ACHN (cell line): Measurements from ENCODE around the gene HOXA6.

ENCODE experiments used
- DNase-seq: peaks from one replicate; pipeline ENCODE4 v3.0.0-alpha.2; 2015
- in situ Hi-C: cut with HindIII; loops from 2 replicates; pipeline ENCODE4 v1.10.0; 2017; ENCODE audit warnings: low sequenced_read_pairs, low pct_ligation_motif_present, low pct_unique_long_range_greater_than_20kb

HOXA6 gene

DNA sequence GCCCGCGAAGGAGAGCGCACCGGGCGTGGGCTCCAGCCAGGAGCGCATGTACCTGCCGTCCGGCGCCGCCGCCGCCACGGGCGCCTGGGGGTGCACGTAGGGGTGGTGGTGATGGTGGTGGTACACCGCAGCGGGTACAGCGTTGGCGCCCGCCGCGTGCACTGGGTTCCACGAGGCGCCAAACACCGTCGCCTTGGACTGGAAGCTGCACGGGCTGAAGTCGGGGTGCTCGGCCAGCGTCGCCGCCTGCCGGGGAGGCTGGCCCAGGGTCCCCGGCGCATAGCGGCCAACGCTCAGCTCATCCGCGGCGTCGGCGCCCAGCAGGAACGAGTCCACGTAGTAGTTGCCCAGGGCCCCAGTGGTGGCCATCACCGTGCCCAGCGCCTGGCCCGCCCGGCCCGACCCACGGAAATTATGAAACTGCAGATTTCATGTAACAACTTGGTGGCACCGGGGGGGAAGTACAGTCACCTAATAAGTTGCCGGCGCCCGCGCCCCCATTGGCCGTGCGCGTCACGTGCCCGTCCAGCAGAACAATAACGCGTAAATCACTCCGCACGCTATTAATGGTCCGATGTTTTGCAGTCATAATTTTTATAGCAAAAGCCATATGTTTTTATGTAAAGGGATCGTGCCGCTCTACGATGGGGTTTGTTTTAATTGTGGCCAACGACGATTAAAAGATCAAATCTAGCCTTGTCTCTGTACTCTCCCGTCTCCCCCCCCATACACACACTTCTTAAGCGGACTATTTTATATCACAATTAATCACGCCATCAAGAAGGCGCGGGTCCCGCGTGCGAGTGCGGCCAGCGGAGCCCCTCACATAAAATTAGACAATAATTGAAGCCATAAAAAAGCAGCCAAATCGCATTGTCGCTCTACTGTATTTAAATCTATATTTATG lies 17.8 kb upstream of the HOXA6 start, which contains the start of gene HOXA9:
TSS of gene HOXA9 (minus strand) at position 449 of the 907 bp plus-strand sequence. CDS start at position 369, 80 bp downstream.
- peak; percentile 97 for DNase-seq
- in situ Hi-C loops, result loop anchor here (10.0 kb wide), 1 partner anchor 781 kb away; no protein-coding TSS in a partner anchor

DNA sequence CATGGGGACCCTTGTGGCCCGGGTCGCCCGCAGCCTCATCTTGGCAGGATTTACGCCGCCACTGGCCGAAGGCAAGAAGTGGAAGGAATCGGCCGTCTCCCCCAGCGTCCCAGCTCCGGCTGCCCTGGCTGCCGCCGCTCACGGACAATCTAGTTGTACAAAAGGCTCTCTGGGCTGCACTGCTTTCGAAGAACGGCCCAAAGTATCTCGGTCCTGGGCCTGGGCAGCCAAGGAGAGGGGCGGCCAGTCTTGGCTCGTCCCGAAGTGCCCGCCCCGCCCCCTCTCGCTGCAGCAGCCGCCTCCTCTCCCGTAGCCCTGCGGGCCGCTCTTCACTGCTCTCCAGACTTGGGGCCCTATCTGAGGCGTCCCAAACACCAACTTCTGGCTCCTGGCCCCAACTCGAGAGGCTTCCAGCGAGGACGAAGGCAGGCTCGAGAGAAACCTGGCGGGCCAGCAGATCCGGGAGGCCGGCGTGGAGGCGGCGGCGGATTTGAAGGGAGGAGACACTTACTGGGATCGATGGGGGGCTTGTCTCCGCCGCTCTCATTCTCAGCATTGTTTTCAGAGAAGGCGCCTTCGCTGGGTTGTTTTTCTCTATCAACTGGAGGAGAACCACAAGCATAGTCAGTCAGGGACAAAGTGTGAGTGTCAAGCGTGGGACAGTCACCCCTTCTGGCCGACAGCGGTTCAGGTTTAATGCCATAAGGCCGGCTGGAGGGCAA lies 17.0 kb upstream of the HOXA6 start:
- in situ Hi-C loops, result loop anchor here (10.0 kb wide), 1 partner anchor 780 kb away; no protein-coding TSS in a partner anchor
- peak; percentile 61 for DNase-seq

DNA sequence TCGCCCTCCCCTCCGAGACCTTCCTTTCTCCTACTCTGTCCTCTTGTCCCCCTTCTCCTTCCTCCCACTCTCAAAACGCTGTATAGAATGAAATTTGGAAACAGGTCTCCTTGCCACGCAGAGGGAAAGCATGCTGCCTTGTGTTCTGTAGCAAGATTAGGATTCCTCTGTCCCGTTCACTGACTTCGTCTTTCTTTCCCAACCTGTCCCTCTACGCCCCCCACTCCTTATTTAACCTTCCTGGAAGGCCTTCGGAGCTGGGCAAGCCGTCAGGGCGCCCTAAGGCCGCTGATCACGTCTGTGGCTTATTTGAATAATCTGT lies 16.4 kb upstream of the HOXA6 start:
- peak; percentile 35 for DNase-seq
- in situ Hi-C loops, result loop anchor here (10.0 kb wide), 1 partner anchor 779 kb away; no protein-coding TSS in a partner anchor

GRCh38 chr7:27163288-27164044 lies 15.9 kb upstream of the HOXA6 start:
- in situ Hi-C loops, result loop anchor here (10.0 kb wide), 1 partner anchor 779 kb away; no protein-coding TSS in a partner anchor
- peak; percentile 46 for DNase-seq

GRCh38 chr7:27162561-27163287 lies 15.2 kb upstream of the HOXA6 start:
- in situ Hi-C loops, result loop anchor here (10.0 kb wide), 1 partner anchor 778 kb away; no protein-coding TSS in a partner anchor

DNA sequence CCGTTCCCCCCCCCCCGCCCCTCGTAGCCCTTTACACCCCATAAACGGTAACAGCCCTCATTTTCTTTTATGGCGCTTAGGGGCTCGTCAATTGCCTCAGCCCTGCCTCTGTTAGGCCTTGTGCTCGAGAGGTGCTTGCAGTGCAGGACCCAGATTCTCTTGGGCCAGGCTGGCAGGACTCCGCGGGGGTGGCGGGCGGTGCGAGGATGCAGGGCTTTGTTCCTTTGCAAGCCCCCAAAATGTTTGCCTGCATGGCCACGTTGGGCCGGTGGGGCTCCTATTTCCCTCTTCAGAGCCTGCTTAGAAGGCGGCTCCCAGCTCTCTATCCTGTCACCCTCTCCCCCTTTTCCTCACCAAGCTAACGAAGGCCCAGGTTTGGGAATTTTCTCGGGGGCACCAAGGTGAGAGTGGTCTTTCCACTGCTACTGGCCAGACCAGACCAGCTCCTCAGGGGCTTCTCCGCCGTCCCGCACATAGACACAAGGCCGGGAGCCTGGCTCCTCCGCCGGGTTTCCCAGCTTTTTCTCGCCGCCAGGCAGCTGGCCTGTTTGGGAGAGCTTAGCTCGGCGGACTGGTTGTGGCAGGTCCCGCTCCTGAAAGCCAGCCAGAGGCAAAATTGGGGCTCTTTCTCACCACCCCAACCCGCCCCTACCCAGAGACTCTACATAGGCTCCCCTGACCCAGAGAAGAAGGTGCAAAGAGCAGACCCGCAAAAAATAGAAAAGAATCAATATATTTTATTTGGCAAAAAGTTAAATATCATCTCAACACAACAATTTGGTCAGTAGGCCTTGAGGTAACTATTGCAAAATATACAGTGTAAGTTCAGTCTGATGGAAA lies 14.4 kb upstream of the HOXA6 start:
- in situ Hi-C loops, result loop anchor here (10.0 kb wide), 1 partner anchor 777 kb away; no protein-coding TSS in a partner anchor
- DNase-seq, result peak; percentile 51

More at GRCh38 chr7:27162561-27163287, 15.2 kb upstream of the HOXA6 start:
- DNase-seq, result peak; percentile 25

DNA sequence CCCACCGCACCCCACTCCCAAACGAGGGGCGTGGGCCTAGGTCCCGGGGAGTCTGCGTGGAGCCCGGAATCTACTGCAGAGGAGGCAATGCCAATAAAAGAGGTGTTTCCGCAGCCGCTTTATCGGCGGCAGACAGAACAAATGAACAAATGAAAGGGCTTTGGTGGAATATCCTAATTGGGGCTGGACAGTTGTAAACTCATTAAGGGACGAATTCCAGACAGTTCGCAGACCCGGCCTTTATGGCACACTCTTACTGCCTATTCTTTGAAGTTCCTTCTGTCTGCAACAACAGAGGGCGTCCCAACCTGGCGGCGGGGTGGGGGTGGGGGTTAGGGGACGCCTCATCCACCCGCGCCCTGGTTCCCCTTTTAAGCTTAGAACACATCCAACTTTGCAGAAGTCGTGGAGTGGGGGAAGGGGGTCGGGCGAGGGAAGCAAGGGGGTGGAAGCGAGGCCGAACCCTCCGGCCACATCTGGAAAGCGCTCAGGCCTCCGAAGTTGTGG lies 13.7 kb upstream of the HOXA6 start:
- peak; percentile 62 for DNase-seq
- in situ Hi-C loops, result loop anchor here (10.0 kb wide), 1 partner anchor 776 kb away; no protein-coding TSS in a partner anchor

DNA sequence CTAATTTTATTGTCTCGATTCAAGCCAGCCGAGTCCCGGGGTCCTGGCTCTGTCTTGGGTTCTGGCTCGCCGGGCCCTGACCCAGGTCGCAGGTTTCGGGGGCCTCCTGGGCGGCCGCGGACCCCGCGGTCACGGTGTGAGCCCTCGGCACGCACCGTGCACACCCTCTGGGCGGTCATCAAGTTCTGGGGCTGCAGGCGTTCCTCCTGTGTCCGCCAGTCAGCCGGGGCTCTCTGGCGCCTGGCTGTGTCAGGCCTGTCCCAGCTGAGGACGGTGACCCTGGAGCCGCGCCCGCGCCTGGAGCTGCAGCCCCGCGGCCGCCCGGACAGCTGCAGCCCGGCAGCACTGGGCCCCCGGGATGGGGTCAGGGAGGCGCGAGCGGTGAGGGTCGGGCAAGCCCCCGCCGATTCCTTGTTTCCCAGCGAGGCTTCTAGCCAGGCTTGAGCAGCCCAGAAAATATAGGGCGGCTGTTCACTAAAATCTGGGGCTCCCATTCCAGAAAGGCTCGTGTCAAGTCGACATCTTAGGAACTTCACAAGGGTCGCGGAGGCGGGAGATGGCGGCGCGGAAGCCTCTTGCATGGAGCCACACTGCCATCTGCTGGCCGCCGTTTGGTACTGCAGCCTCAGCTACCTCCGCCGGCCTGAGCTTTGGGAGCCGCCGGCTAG lies 13.1 kb upstream of the HOXA6 start:
- DNase-seq, result peak; percentile 91
- in situ Hi-C loops, result loop anchor here (10.0 kb wide), 1 partner anchor 776 kb away; no protein-coding TSS in a partner anchor

- in situ Hi-C loops, result loop anchor here (10.0 kb wide), 1 partner anchor 775 kb away; no protein-coding TSS in a partner anchor
- DNase-seq, result peak; percentile 39
These were observed 12.6 kb upstream of the HOXA6 start for GRCh38 chr7:27160145-27160545.

GRCh38 chr7:27159266-27160144 lies 11.9 kb upstream of the HOXA6 start:
- in situ Hi-C loops, result loop anchor here (10.0 kb wide), 1 partner anchor 775 kb away; no protein-coding TSS in a partner anchor
- peak; percentile 47 for DNase-seq

DNA sequence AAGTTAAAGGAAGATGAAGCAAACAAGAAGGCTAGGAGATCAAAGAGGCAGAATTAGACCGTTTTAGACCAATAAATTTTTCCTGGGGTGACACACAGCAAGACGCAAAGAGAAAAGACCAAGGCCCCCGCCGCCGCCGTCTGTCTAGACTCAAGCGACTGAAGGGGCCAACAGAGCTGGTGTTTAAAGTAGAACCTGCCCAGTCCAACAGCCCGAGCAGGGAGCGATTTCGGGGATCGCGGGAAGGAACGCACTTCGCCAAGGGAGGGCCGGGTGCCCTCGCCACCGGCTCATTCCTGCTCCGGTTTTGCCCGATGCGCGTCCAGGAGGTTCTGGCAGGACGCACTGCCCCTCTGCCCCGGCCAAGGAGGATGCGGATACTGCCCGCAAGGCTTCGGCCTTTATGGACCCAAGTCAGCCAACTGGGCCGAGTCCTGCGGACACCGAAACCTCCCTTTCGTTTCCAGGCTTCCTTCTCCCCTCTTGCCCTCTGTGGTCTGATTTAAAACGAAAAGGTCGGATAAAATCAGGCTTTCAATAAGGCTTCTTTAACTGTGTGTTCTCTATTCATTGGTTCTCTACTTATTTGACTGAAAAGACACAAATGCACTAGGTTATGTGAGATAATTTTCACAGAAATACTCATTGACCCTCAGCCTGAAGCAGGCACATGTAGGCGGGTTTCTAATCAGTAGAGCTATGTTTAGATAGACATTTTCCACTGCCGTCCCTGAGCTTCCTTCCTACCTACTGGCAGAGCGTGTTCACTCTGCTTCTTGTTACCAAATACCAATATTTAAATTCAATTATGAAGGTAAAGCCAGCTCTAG lies 11.1 kb upstream of the HOXA6 start:
- peak; percentile 43 for DNase-seq
- in situ Hi-C loops, result no loop called here

DNA sequence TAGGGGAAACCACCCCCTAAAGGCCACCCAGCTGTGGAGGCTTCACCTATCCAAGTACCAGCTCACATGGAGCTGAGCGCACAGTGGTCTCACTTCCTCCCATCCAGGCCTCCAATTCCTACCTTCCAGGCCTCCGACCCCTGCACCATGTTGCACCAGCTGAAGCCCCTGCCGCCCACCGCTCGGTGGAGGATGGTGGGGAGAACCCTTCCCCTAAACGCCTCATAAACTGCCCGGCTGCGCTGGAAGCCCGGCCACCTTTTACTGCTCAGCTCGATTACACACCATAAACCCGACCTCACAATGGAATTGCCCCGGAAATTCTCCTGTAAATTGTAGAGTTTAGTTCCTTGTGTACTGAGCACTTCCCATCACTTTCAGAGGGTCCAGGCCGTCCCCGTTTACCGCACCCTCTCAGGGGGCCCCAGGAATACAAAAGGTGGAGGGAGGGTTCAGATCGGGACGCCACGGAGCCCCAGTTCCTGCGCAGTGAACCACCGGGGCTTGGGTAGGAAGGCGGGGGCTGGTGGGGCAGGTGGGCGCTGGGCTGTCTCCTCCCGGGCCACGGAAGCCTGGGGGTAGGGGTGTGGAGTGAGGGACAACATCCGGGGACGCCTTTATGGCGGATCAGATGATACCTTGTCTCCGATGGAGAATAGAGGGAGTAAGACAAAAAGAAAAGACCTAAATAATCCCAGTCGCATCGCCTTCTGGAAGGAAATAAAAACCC lies 10.3 kb upstream of the HOXA6 start:
- in situ Hi-C loops, result no loop called here
- peak; percentile 46 for DNase-seq

GRCh38 chr7:27156916-27157701 lies 9.5 kb upstream of the HOXA6 start:
- peak; percentile 48 for DNase-seq
- in situ Hi-C loops, result no loop called here
